Suprapubic skin (tissue), 4 donors: Measurements from ENCODE around the gene TMEM128.
"Not testable (repeated sequence)": the region's sequence is repeated elsewhere in the genome, so short reads cannot be mapped to it uniquely, and the experiment has no call there.

Experiments used
- CTCF ChIP-seq, 2 donors: fragments of 200-600 bp in 1 of 2; fragments of 450-650 bp in 1 of 2; sonication (generic) in 1 of 2; IDR thresholded peaks; one replicate each; pipeline ENCODE4 v1.5.1; 2016 to 2019; ENCODE audit warnings: antibody characterized with exemption in 2 of 2, mild to moderate bottlenecking in 1 of 2, moderate library complexity in 1 of 2
- POLR2A ChIP-seq, 2 donors: fragments of 450-650 bp; IDR thresholded peaks; one replicate each; pipeline ENCODE4 v1.6.1; 2017; ENCODE audit warnings: antibody characterized with exemption in 2 of 2, mild to moderate bottlenecking in 2 of 2, moderate library complexity in 2 of 2
- POLR2AphosphoS5 ChIP-seq, 3 donors: sonication (generic); formaldehyde crosslinking; IDR thresholded peaks; one replicate each; pipeline ENCODE4 v1.6.1; 2017; ENCODE audit warnings: antibody characterized with exemption in 3 of 3

GRCh38 chr4:4239551-4239950, 8.5 kb downstream of the TMEM128 start:
- not testable (repeated sequence) for TF ChIP-seq POLR2A, POLR2AphosphoS5, CTCF (IDR thresholded peaks at IDR 0.05)
